Measurements from ENCODE around the gene NTNG1. TPM values are rescaled to one million over a fixed set of nuclear protein-coding genes. Genes with fewer than 3 reads are reported as not detected.

Gene NTNG1
- total and polyA plus RNA-seq, 2 of the 13 experiments (the other 11 are each of a cell fraction or from before 2014, with no cell fraction given): not detected

DNA sequence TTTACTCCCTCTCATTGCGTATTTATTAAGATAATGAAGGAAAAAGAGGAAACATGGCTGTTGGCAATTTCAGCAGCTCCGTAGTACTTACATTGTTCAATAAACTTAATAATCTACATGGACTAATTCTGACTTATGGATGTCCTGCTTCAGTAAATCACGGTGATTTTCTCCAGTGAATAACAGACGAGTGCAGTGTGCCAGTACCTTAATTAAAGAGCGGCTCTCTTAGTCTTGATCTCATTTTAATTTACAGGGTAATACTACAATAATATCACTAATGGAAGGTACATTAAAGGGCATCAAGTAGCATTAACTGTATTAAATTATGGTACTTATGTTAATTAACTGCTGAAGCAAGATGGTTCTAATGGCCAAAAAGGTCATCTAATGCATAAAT, 187.2 kb downstream of the NTNG1 start:
- CTCF ChIA-PET (ENCODE audit: low intra/inter-chr PET ratio, low total read pairs): no interaction called here
- Histone ChIP-seq H3K9me3 (ENCODE audit: low read length) (no peaks in the 10 kb centered on the region), H3K4me3 (replicated peaks in 1 of 3; ENCODE audit: insufficient read depth in 1 of 3, low read depth in 2 of 3, low read length in 3 of 3) (no peak overlapping the region), H3K4me2 (ENCODE audit: low read depth, low read length) (no peak overlapping the region), H2AFZ (ENCODE audit: low read length) (no peak overlapping the region), H3K9ac (ENCODE audit: insufficient read depth, low read depth, low read length) (no peak overlapping the region), H3K4me1 (ENCODE audit: insufficient read depth, low read length) (no peaks in the 10 kb centered on the region), H3K36me3 (replicated peaks in 1 of 2; ENCODE audit: control insufficient read depth in 1 of 2, insufficient read depth in 2 of 2, low read length in 2 of 2) (no peaks in the 10 kb centered on the region), H4K20me1 (ENCODE audit: insufficient read depth, low read length) (no peaks in the 10 kb centered on the region), H3K27ac (ENCODE audit: extremely low read length, insufficient read depth, low read length) (no peak overlapping the region), H3K79me2 (ENCODE audit: insufficient read depth, low read length) (no peaks in the 10 kb centered on the region), H3K27me3 (ENCODE audit: control insufficient read depth in 1 of 2, insufficient read depth in 2 of 2, low read length in 2 of 2) (no peaks in the 10 kb centered on the region)
- WGBS (ENCODE audit: low lambda C conversion rate): 23% methylated on average over 5 of the region's 5 CpGs
- in situ Hi-C loops (cut with HindIII; ENCODE audit: extremely low pct_ligation_motif_present, low pct_unique_long_range_greater_than_20kb) (no loop called here), intact Hi-C loops (cut with micrococcal nuclease; ENCODE audit: unreplicated experiment) (no loop called here)
- POLR2A ChIA-PET: no interaction called here
- ATAC-seq (no peak), FAIRE-seq (no peak), DNase-seq (ENCODE audit: low spot score) (no peak)
- TF ChIP-seq NCOR1 (IDR thresholded peaks at IDR 0.05; ENCODE audit: borderline replicate concordance, low read length): no peak
- no peak for TF ChIP-seq SIX4 (CRISPR knock-in tag; IDR thresholded peaks at IDR 0.05)
- no peak for TF ChIP-seq ZNF776 (CRISPR knock-in tag; IDR thresholded peaks at IDR 0.05)
- TF ChIP-seq, protein P1, sequence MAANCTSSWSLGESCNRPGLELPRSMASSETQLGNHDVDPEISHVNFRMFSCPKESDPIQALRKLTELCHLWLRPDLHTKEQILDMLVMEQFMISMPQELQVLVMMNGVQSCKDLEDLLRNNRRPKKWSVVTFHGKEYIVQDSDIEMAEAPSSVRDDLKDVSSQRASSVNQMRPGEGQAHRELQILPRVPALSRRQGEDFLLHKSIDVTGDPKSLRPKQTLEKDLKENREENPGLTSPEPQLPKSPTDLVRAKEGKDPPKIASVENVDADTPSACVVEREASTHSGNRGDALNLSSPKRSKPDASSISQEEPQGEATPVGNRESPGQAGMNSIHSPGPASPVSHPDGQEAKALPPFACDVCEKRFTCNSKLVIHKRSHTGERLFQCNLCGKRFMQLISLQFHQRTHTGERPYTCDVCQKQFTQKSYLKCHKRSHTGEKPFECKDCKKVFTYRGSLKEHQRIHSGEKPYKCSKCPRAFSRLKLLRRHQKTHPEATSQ (CRISPR knock-in tag; IDR thresholded peaks at IDR 0.05; ENCODE audit: borderline replicate concordance): no peak
- TF ChIP-seq MEIS2 (CRISPR knock-in tag; IDR thresholded peaks at IDR 0.05): no peak
- no peak for TF ChIP-seq TRIM24 (CRISPR knock-in tag; IDR thresholded peaks at IDR 0.05)
- TF ChIP-seq MBD4 (IDR thresholded peaks at IDR 0.05; ENCODE audit: borderline replicate concordance, low read length): no peak
- BruUV-seq (replicated peaks): no TSS peak

DNA sequence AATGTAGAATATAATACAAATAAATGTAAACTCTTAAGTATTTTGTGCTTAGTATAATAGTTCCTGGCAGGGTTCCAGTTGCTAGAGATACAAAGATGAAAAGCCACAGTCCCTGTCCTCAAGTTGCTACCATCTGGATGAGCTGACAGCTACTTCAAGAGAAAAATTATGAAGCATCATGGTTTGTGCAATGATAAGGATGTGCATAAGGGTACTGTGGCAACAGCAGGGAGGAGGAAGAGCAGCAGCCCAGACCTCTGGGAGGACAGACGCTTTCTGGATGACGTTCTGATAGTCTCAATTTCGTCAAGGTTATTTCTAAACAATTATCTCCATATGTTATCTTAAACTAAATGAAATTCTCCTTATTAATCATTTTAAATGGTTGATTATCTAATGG, 198.9 kb downstream of the NTNG1 start:
- H3K36me3 ChIP-seq (replicated peaks in 1 of 2; ENCODE audit: control insufficient read depth in 1 of 2, insufficient read depth in 2 of 2, low read length in 2 of 2): no peaks in the 10 kb centered on the region
- BruUV-seq (replicated peaks): no TSS peak
- H3K27ac ChIP-seq (ENCODE audit: extremely low read length, insufficient read depth, low read length): no peak overlapping the region
- H3K4me2 ChIP-seq (ENCODE audit: low read depth, low read length): no peak overlapping the region
- no peak overlapping the region for H3K9ac ChIP-seq (ENCODE audit: insufficient read depth, low read depth, low read length)
- H4K20me1 ChIP-seq (ENCODE audit: insufficient read depth, low read length): no peaks in the 10 kb centered on the region
- POLR2A ChIA-PET: no interaction called here
- 0% methylated on average over 3 of the region's 3 CpGs for WGBS (ENCODE audit: low lambda C conversion rate)
- intact Hi-C loops (cut with micrococcal nuclease; ENCODE audit: unreplicated experiment): no loop called here
- no peak for FAIRE-seq
- H2AFZ ChIP-seq (ENCODE audit: low read length): no peak overlapping the region
- CTCF ChIA-PET (ENCODE audit: low intra/inter-chr PET ratio, low total read pairs): no interaction called here
- no peaks in the 10 kb centered on the region for H3K4me1 ChIP-seq (ENCODE audit: insufficient read depth, low read length)
- no peak for ATAC-seq
- no peak overlapping the region for H3K4me3 ChIP-seq (replicated peaks in 1 of 3; ENCODE audit: insufficient read depth in 1 of 3, low read depth in 2 of 3, low read length in 3 of 3)
- DNase-seq (ENCODE audit: low spot score): no peak
- in situ Hi-C loops (cut with HindIII; ENCODE audit: extremely low pct_ligation_motif_present, low pct_unique_long_range_greater_than_20kb): no loop called here
- no peaks in the 10 kb centered on the region for H3K79me2 ChIP-seq (ENCODE audit: insufficient read depth, low read length)
- H3K9me3 ChIP-seq (ENCODE audit: low read length): no peaks in the 10 kb centered on the region
- H3K27me3 ChIP-seq (ENCODE audit: control insufficient read depth in 1 of 2, insufficient read depth in 2 of 2, low read length in 2 of 2): no peaks in the 10 kb centered on the region
- TF ChIP-seq ZNF326 (CRISPR knock-in tag; IDR thresholded peaks at IDR 0.05; ENCODE audit: borderline replicate concordance) (no peak), ZNF629 (CRISPR knock-in tag; conservative IDR thresholded peaks at IDR 0.05) (no peak), HNF4G (IDR thresholded peaks at IDR 0.05; ENCODE audit: borderline replicate concordance, low read depth, low read length) (no peak), HNF4G (CRISPR knock-in tag; IDR thresholded peaks at IDR 0.05; ENCODE audit: borderline replicate concordance, low read depth) (no peak), HMG20B (CRISPR knock-in tag; conservative IDR thresholded peaks at IDR 0.05) (no peak), MLLT10 (CRISPR knock-in tag; IDR thresholded peaks at IDR 0.05) (no peak), HNRNPL (IDR thresholded peaks at IDR 0.05; ENCODE audit: low read depth, low read length) (no peak)
- TF ChIP-seq, protein P2, sequence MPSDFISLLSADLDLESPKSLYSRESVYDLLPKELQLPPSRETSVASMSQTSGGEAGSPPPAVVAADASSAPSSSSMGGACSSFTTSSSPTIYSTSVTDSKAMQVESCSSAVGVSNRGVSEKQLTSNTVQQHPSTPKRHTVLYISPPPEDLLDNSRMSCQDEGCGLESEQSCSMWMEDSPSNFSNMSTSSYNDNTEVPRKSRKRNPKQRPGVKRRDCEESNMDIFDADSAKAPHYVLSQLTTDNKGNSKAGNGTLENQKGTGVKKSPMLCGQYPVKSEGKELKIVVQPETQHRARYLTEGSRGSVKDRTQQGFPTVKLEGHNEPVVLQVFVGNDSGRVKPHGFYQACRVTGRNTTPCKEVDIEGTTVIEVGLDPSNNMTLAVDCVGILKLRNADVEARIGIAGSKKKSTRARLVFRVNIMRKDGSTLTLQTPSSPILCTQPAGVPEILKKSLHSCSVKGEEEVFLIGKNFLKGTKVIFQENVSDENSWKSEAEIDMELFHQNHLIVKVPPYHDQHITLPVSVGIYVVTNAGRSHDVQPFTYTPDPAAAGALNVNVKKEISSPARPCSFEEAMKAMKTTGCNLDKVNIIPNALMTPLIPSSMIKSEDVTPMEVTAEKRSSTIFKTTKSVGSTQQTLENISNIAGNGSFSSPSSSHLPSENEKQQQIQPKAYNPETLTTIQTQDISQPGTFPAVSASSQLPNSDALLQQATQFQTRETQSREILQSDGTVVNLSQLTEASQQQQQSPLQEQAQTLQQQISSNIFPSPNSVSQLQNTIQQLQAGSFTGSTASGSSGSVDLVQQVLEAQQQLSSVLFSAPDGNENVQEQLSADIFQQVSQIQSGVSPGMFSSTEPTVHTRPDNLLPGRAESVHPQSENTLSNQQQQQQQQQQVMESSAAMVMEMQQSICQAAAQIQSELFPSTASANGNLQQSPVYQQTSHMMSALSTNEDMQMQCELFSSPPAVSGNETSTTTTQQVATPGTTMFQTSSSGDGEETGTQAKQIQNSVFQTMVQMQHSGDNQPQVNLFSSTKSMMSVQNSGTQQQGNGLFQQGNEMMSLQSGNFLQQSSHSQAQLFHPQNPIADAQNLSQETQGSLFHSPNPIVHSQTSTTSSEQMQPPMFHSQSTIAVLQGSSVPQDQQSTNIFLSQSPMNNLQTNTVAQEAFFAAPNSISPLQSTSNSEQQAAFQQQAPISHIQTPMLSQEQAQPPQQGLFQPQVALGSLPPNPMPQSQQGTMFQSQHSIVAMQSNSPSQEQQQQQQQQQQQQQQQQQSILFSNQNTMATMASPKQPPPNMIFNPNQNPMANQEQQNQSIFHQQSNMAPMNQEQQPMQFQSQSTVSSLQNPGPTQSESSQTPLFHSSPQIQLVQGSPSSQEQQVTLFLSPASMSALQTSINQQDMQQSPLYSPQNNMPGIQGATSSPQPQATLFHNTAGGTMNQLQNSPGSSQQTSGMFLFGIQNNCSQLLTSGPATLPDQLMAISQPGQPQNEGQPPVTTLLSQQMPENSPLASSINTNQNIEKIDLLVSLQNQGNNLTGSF (CRISPR knock-in tag; IDR thresholded peaks at IDR 0.05): no peak
